Measurements from ENCODE around the gene CBX3.
"Not testable (repeated sequence)": the region's sequence is repeated elsewhere in the genome, so short reads cannot be mapped to it uniquely, and the experiment has no call there.

CBX3 gene

DNA sequence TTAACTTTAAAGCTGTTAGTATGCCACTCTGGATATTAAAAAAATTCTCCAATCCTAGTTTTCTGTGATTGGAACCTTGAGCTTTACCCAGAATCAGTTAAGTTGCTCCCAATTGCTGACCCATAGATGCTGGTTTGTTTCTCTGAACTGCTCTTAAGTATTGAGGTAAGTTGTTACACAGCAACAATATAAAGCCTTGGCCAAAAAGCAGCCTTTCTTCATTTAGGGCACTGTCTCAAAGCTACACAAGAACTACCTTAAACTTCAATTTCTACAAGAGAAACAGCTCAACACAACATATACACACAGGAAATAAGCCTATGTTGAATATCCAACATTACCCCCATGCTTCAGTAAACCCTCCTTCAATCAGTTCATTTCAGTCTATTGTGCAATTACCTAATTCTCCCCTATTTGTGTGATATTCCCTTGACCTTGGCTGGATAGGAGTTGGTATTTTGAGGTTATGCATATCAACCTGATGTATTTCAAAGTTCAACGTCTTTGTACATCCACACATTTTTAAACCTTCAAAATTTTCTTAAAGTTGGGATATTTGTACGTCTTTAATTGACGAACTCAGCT lies 12.5 kb upstream of the CBX3 start:
- no peak for DNase-seq

DNA sequence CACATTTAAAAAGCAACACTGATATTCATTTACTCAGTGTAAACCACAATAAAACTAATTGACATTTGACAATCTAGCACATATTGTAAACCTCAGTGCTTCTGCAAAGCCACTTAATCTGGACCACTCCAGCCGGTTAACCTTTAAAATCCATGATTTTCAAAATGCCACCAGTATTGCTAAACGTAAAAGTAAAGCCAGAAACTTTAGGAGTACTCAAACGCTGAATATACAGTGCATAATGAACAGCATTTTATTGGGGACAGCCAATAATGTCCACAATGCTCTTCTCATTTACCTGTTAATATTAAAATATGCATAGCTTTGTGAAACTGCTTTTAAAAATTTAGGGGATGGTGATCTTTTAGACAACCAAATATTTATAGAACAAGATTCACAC lies 11.8 kb upstream of the CBX3 start:
- no peak for DNase-seq

DNA sequence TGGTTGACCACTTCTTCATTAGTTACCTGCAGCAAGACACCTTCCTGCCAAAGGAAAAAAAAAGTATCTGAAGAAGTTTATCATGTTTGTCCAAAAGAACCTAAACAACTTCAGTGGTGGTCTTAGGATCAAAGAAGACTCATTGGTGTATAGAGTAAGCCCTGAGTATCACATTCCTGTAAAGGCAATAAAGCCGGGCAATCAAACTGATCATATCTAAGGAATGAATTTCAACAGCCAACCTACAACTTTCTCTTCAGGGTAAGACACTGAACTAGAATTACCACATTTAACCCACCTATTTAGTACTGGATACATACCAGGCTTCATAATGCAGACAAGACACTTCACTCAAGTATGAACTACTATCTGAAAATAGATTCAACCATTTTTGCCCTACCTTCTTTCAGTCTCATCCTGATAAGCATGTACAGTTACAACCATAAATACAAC lies 11.1 kb upstream of the CBX3 start:
- DNase-seq, result no peak

DNA sequence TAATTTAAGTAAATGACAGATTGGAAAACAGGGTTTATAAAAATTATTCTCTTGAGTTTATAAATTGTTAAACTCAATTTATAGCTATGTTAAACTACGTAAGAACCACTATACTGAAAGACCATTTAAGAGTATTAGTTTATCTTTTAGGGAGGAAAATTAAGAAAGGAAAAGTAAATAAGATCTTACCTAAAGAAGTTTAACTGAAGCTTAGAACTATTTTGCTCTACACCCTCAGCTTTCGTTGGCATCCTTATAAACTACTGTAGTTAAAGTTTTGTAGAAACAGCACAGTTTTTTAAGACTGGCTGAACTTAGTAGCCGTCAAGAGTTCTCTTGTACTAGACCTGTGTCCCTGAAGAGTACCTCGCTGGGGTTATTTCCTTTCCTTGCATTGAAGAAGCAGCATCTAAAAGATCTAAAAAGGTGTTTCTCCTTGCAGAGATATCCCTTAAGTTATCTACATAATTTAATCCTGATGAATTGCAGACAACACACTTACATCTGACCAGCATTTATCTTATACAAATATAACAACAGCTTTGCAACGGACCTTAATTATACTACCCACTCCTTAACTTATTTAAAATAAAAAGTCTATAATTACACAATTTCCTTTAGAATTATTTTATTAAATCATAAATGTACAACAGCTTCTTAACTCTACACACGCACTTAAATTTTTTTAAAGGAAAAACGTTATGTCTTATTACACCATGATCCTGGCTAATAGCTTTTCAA lies 10.1 kb upstream of the CBX3 start:
- DNase-seq, result no peak

DNA sequence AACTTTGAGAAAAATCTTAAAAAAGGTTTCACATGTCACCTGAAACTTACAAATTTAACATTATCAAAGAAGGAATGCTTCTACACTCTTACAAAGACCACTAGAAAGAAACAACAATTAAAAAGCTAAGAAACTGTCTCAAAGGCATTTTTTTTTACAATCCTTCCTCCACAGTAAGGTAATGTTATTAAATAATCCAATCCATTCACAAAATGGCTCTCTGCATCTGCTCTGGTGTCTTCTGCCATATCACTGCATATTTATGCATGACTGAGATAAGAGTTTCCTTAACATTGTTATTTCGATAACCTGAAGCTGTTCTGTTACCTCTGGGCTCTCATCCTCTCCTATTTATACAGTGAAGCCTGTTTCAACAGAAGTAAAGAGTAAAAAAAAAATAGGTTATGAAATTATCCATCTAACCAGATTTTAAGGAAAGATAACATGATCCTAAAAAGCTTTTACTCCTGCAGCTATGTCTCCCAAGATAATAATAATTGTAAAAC lies 9.5 kb upstream of the CBX3 start:
- DNase-seq, result no peak

DNA sequence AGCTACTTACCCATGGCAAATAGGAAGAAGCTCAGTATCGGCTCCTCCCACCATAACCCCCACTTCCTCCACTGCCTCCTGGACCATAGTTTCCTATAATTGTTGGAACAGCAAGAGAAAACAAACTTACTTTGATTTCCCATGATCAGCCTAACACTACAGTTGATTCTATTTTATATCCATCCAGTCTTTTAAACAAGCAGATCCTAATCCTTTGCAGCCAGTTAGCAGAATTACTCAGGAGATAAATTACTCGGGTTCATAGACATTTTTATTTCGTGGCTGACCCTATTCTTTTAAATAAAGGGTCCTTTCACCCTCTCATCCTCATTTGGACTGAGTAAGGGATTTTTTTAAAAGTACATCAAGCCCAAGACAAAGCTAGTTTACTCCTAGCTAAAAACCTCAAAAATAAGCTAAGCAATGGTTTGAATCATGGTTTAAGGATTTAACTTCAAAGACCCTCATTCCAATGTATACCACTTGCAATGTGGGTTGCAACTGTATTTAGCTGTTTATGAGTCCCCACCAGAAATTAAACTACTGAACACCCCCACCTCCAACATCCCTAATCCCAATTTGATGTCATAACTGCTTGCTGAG lies 9.0 kb upstream of the CBX3 start:
- no peak for DNase-seq

DNA sequence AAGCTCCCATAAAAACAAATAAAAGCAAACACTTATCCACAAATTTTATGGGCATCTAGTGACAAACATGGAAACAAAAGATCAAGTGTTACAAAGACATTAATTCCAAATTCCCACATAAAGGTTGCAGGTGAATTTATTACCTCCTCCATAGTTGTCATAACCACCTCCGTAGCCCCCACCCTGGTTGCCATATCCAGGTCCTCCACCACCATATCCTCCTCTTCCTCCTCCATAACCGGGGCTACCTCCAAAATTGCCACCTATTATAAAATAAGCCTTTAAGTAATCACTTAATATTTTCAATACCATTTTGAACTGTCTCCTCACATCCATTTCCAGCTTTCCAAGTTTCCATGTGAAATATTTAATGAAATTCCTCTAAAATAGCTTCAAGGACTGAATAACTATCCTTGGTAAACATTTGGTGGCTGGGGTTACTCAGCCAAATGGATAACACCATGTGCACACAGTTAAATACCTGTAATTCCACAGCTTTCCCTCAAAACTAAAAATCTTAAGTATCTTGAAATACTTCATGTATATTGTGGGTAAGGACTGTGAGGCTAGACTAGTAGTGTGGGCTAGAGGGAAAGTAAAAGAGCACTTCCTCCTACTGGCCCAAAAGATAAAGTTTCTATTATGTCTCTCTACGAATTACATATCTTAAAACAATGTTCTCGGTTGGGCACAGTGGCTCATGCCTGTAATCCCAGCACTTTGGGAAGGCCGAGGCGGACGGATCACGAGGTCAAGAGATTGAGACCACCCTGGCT lies 7.9 kb upstream of the CBX3 start:
- DNase-seq, result no peak

DNA sequence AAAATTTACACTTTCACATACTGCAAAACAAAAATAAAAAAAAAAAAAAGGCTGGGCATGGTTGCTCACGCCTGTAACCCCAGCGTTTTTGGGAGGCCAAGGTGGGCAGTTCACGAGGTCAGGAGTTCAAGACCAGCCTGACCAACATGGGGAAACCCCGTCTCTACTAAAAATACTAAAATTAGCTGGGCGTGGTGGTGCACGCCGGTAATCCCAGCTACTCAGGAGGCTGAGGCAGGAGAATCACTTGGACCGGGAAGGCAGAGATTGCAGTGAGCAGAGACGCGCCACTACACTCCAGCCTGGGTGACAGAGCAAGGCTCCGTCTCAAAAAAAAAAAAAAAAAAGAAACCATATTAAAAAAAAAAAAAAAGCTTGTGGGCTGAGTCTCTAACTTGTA lies 6.8 kb upstream of the CBX3 start:
- DNase-seq, result not testable (repeated sequence)

DNA sequence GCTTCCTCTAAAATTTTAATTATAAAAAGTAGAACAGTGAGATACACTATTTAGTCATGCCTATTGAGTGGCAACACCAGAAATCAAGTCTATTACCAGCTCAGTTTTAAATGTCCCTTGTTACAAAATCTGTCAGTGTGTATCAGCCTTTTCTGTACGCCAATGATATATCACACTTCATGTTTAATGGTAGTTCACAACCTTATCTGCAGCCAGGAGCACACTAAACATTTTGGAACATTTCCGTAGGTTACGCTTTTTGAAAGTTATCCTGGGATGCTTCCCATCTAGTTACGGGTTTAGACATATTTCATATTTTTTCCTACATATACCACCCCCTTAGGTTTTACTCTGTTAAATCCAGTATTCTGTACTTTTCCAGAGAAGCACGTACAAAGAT lies 6.4 kb upstream of the CBX3 start:
- DNase-seq, result no peak

DNA sequence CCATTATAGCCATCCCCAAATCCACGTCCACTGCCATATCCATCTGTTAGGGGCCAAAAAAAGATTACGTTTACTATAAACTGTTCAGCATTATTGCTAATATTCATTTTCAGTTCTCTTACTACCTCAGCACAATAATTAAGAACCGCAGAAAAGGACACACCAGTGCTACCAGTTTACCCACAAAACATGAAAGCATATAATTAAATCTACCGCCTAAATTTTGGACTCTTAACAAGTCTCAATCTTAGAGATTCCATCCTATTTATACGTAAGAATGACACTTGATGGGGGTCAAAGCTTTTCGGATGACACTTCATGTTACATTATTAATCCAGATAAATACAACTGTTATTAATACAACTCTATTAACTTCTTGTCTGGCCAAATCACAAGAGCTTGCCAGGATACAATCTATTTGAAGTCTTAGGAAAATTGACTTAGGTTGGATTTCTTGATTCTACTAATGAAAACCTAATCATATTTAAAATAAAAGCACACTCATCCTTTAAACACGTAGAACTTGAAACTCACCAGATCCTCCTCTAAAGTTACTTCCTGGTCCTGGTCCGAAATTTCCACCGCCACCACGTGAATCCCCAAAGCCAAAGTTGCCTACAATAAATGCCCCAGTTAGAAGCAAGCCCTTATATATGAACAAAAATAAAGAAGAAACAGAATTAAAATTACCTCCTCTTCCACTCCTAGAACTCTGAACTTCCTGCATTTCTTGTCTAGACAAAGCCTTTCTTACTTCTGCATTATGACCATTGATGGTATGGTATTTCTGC lies 5.5 kb upstream of the CBX3 start:
- no peak for DNase-seq

DNA sequence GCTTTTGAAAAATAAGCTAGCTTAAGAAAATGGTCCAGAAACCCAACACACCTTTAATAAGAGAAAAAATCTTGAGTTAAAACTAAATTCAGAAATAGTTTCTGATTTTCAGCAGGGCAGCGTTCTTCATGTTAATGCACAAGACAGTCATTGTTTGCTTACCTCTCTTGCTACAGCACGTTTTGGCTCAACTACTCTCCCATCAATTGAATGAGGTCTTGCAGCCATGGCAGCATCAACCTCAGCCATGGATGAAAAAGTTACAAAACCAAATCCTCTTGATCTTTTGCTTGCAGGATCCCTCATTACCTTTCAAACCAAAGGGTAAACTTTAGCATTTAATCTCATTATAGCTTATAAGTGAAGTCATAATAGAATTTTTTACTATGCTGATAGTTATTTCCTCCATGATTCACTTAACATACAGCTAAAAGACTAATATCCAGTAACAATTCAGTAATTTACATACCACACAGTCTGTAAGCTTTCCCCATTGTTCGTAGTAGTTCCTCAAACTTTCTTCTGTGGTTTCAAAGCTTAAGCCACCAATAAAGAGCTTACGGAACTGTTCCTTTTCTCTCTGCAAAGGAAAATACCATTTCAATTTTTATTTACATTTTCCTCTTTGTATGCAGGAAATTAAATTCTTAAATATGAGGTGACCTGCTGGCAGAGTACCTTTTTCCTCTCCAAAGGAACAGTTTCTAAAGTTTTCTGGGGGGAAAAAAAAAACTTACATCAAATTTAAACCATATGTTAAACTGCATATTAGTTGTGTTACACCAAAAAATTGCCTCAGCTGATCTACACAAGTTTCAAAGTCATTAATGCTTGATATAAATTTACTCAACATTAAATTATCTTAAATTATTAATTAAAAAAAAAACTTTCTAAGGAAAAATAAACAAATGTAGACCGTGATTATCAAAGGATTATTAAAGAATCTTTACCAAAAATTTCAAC lies 4.1 kb upstream of the CBX3 start:
- no peak for DNase-seq

DNA sequence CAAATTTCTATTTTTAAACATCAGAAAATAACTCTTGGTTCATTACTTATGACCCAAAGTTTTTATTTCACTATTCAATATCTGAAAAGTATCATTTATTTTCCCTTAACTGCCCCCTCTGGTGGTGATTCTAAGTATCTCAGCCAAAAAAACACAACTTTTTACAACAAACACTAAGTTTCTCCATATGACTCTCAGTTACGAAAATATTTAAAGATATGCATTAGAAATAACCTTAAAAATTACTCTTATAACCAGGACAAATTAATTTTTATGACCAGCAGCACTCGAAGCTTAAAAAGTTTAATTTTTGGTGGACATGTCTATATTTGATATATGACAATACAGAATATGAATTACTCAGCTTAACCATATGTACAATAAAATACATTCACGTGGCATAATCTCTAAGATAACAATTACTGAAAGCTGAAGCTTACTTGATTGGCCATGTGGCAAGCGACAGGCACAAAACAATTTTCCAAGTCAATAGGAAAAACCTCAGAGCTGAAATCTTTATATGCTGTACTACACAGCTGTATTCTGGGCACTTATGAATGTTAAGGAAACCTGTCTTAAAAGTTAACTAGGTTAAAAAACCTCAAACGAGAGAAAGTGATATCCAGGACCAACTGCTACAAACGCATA lies 3.3 kb upstream of the CBX3 start:
- DNase-seq, result no peak

DNA sequence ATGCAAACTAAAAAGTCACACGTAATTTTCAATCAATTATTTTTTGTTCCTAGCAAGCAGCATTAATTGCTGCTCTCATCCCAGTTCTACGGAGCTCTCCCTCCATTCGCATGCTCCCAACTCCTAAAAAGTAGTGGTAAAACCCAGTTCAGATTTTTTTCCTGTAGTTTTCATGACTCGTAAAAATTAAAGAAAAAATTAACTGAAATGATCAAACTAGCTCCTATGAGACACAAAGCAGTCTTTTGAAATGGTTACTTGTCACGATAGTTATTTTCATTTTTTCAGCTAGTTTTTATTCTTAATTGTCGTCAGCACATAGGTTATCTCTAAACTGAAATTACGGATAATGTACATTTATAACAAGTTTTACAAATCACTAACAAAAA lies 2.8 kb upstream of the CBX3 start:
- no peak for DNase-seq

DNA sequence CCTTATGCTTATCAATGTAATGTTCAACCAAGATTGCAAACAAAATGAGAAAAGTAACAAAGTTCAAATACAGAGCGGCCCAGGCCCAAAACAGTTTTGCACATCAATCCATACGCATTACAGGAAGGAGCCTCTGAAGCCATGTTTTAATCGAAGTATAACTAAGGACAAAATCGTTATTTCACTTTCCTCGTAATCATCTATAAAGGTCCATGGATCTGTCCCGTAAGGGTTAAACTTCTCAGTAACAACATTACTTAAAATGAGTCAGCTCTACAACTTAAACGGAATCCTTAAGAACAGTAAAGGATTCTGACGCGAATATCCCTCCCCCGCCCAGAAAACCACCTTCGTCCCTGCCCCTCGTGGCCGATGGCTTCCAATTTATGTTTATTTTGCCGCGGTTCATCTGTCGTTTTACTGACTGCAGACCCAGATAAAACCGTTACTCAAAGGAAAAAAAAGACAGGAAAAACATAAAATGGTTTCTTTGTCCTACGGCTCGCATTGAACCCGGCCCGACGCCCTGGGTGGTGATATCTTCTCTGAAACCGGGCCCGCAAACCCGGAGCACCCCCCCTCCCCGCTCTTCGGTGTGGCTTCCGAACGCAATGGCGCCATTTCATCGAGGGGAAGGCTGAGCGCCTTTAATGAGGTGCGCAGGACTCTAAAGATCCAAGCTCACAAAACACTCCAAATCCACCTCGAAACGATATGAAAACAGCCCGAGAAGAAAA lies 2.1 kb upstream of the CBX3 start:
- peak; percentile 23 for DNase-seq

DNA sequence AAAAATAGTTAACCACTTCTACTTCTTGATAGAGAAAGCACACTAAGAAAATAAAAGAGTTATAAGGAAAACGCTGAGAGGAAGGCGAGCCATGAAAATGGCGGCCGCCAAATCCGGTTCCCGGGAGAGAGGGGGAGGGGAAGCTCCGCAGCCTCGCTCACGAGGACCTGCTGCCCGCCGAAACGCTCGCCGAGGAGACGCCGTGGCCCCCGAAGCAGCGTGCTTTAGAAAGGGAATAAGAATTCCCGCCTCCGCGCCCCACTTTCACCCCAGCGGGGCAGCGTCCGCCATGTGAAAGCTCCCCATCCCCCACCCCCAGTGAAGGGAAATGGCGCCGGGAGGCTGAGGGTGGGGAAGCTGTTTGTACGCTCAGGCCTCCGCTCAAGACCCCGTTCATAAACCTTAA lies 1.5 kb upstream of the CBX3 start:
- peak; percentile 36 for DNase-seq

DNA sequence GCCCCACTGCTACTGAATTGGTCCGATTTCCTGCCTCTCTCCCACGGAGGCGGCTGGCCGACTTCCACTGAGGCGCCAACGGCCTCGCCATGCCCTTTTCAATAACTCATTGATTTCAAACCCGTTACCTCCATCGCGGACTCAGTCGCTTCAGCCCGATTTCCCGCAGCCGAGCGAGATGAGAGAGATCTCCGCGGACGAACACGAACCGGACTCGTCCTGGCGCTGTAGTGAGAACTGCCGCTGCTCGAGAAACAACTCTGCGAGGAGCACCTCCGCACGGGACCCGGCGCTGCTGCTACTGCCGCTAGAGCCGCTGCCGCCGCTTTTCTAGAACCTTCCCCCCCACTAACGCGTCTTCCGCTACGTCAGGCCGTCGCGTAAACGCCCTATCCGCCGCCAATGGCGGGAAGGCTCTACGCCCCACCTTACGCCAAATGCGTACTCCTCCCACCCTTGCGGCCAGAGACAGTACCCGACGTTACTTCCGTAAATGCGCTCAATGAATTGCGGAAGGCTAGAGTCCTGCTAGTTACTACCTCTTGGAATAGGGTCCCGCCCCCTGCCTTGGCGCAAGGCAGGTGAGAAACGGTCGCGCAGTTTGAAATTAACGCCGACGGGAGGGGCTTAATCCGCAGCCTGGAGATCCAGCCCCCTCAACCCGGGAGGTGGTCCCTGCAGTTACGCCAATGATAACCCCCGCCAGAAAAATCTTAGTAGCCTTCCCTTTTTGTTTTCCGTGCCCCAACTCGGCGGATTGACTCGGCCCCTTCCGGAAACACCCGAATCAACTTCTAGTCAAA lies 900 bp upstream of the CBX3 start, which contains the start of gene HNRNPA2B1:
Gene HNRNPA2B1 (minus strand): TSS at position 303 of the 803 bp plus-strand sequence. CDS start 169 bp downstream, at position 134.
- DNase-seq, result peak; percentile 83

DNA sequence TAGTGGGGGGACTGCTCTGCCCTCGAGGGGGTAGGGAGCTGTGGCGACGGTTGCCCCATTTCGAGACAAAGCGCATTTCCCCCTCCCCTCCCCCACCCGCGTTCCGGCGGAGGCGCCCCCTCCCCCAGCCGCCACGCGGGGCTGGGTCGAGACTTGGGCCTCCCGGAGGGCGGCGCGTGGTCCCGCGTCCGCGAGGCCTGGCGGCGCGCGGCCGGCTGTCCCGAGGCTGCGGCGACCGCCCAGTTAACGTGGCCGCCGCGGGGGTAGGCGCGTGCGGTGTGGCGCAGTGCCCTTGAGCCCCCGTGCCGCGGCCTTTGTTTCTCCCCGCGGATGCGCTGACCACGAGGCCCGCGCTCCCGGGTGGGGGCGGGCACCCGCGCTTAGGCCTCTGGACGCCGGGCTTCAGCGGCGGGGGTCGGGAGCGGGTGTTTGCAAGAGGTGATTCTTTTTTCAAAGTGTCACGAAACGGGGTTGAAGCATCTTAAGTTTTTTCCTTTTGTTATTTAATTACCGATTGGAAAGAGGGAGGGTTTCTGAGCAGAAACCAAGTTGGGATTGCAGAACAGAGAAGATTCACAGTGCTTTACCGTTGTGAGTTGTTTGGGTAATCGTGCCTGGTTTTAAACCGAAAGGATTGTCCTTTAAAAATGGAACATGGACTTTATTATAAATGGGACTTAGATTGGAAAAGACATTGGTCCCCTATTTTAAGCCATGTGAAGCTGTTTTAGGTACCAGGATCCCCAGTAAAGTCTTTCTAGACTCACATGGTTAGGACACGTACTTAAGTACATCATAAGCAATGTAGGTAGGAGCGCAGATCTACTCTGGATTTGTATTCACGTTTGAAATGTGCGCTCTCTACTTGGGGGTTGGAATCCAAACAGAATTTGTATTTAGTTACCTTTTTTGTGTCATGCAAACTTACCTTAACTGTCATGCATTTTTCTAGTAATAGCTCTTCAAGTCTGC lies 760 bp downstream of the CBX3 start:
- peak; percentile 41 for DNase-seq

DNA sequence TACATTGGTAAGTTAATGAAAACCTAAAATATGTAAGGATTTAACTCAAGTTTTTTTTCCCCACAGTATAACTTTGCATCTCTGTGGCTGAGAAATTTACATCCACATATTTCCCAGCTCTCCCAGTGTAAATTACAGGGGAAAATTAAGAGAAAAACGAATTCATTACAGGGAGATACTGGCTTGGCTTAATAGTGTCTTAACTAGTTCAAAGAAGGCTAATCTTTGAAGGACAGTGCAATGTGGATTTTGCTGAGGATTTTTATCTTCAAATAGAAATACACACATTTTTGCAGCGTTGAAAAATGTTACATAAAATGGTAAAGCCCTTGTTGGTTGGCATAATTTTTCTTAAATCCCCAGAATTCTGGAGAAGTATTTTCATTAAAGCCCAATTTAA lies 1.5 kb downstream of the CBX3 start:
- no peak for DNase-seq

Data from activated gamma-delta T cell (primary cell).